Liver (tissue), 3 donors: ENCODE measurements around the gene RTBDN.

Source experiments
- JUND ChIP-seq, 2 donors: IDR thresholded peaks; 2 replicates each; pipeline ENCODE4 v1.6.1; 2016; ENCODE audit warnings: antibody characterized with exemption in 2 of 2
- TF ChIP-seq, protein P1 (sequence below): IDR thresholded peaks from 2 replicates; pipeline ENCODE4 v1.6.1; 2016; ENCODE audit warnings: antibody characterized with exemption
- TF ChIP-seq, protein P2 (sequence below): fragments of 150-350 bp; IDR thresholded peaks from 2 replicates; pipeline ENCODE4 v1.5.1; 2017; ENCODE audit warnings: improper control_type of control experiment, low read depth, low read length; ENCODE audit not compliant: missing input control
- TF ChIP-seq, protein P3 (sequence below): IDR thresholded peaks from 2 replicates; pipeline ENCODE4 v1.6.1; 2016; ENCODE audit warnings: antibody characterized with exemption
- TF ChIP-seq, protein P4 (sequence below): IDR thresholded peaks from 2 replicates; pipeline ENCODE4 v1.6.1; 2016; ENCODE audit warnings: antibody characterized with exemption, mild to moderate bottlenecking
- donor health status: healthy.
- donor health status: healthy.

DNA sequence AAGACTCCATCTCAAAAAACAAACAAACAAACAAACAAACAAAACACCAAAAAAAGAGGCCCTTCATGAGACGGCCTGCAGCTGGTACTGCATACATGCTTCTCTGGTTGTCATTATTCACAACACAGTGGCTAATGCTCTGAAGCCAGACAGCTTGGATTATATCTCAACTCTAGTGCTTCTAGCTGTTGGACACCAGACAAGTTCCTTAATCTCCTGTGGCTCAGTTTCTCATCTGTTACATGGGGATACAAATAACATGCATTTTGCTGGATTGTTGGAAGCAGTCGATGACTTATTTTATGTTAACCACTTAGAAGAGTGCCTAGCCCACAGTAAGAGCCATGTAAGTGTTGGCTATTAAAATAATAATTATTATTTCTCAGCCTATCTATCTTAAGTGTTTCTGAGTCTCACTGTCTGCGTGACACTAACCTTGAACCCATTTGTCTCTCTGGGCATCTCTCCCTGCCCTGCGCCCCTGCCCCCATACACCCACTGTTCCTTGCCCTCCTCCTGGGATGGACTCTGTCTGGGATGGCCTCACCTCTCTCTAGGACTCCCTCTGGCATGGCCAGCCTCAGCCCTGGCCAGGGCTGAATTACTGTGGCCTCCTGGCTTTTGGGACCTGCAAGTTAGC, 46.2 kb downstream of the RTBDN start:
- TF ChIP-seq, protein P1, sequence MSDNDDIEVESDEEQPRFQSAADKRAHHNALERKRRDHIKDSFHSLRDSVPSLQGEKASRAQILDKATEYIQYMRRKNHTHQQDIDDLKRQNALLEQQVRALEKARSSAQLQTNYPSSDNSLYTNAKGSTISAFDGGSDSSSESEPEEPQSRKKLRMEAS, result no peak
- TF ChIP-seq, protein P2, sequence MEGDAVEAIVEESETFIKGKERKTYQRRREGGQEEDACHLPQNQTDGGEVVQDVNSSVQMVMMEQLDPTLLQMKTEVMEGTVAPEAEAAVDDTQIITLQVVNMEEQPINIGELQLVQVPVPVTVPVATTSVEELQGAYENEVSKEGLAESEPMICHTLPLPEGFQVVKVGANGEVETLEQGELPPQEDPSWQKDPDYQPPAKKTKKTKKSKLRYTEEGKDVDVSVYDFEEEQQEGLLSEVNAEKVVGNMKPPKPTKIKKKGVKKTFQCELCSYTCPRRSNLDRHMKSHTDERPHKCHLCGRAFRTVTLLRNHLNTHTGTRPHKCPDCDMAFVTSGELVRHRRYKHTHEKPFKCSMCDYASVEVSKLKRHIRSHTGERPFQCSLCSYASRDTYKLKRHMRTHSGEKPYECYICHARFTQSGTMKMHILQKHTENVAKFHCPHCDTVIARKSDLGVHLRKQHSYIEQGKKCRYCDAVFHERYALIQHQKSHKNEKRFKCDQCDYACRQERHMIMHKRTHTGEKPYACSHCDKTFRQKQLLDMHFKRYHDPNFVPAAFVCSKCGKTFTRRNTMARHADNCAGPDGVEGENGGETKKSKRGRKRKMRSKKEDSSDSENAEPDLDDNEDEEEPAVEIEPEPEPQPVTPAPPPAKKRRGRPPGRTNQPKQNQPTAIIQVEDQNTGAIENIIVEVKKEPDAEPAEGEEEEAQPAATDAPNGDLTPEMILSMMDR, result no peak
- no peak for TF ChIP-seq JUND (IDR thresholded peaks at IDR 0.05)
- TF ChIP-seq, protein P3, sequence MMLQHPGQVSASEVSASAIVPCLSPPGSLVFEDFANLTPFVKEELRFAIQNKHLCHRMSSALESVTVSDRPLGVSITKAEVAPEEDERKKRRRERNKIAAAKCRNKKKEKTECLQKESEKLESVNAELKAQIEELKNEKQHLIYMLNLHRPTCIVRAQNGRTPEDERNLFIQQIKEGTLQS, result no peak
- TF ChIP-seq, protein P4, sequence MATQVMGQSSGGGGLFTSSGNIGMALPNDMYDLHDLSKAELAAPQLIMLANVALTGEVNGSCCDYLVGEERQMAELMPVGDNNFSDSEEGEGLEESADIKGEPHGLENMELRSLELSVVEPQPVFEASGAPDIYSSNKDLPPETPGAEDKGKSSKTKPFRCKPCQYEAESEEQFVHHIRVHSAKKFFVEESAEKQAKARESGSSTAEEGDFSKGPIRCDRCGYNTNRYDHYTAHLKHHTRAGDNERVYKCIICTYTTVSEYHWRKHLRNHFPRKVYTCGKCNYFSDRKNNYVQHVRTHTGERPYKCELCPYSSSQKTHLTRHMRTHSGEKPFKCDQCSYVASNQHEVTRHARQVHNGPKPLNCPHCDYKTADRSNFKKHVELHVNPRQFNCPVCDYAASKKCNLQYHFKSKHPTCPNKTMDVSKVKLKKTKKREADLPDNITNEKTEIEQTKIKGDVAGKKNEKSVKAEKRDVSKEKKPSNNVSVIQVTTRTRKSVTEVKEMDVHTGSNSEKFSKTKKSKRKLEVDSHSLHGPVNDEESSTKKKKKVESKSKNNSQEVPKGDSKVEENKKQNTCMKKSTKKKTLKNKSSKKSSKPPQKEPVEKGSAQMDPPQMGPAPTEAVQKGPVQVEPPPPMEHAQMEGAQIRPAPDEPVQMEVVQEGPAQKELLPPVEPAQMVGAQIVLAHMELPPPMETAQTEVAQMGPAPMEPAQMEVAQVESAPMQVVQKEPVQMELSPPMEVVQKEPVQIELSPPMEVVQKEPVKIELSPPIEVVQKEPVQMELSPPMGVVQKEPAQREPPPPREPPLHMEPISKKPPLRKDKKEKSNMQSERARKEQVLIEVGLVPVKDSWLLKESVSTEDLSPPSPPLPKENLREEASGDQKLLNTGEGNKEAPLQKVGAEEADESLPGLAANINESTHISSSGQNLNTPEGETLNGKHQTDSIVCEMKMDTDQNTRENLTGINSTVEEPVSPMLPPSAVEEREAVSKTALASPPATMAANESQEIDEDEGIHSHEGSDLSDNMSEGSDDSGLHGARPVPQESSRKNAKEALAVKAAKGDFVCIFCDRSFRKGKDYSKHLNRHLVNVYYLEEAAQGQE, result no peak
